ENCODE results near the gene PDE9A.

Gene PDE9A

GRCh38 chr21:42696501-42697040 lies 43.1 kb downstream of the PDE9A start:
- no peak overlapping the region for H3K4me2 ChIP-seq
- no peak overlapping the region for H2AFZ ChIP-seq (ENCODE audit: low read depth)
- no peaks in the 10 kb centered on the region for H3K4me1 ChIP-seq (ENCODE audit: low read depth, poor library complexity, severe bottlenecking)
- H3K27ac ChIP-seq, result no peak overlapping the region
- no peaks in the 10 kb centered on the region for H3K79me2 ChIP-seq (ENCODE audit: insufficient read depth, low read depth)
- H3K9ac ChIP-seq, result no peak overlapping the region
- no peaks in the 10 kb centered on the region for H3K36me3 ChIP-seq (ENCODE audit: insufficient read depth)
- no peak overlapping the region for H3K4me3 ChIP-seq (IDR thresholded peaks at IDR 0.05; ENCODE audit: insufficient read depth, low read depth, low read length)
- H3K27me3 ChIP-seq (ENCODE audit: insufficient read depth, low read depth), result peaks cover 94% of the 10 kb centered on the region
- no peaks in the 10 kb centered on the region for H4K20me1 ChIP-seq (ENCODE audit: insufficient read depth)
- TF ChIP-seq, protein P1, sequence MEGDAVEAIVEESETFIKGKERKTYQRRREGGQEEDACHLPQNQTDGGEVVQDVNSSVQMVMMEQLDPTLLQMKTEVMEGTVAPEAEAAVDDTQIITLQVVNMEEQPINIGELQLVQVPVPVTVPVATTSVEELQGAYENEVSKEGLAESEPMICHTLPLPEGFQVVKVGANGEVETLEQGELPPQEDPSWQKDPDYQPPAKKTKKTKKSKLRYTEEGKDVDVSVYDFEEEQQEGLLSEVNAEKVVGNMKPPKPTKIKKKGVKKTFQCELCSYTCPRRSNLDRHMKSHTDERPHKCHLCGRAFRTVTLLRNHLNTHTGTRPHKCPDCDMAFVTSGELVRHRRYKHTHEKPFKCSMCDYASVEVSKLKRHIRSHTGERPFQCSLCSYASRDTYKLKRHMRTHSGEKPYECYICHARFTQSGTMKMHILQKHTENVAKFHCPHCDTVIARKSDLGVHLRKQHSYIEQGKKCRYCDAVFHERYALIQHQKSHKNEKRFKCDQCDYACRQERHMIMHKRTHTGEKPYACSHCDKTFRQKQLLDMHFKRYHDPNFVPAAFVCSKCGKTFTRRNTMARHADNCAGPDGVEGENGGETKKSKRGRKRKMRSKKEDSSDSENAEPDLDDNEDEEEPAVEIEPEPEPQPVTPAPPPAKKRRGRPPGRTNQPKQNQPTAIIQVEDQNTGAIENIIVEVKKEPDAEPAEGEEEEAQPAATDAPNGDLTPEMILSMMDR (conservative IDR thresholded peaks at IDR 0.05; ENCODE audit: low read depth, low read length), result no peak

GRCh38 chr21:42698733-42699132 lies 45.3 kb downstream of the PDE9A start:
- no peaks in the 10 kb centered on the region for H3K36me3 ChIP-seq (ENCODE audit: insufficient read depth)

GRCh38 chr21:42699196-42699595 lies 45.8 kb downstream of the PDE9A start:
- no peaks in the 10 kb centered on the region for H3K4me1 ChIP-seq (ENCODE audit: low read depth, poor library complexity, severe bottlenecking)
- no peaks in the 10 kb centered on the region for H3K36me3 ChIP-seq (ENCODE audit: insufficient read depth)
- TF ChIP-seq, protein P1 (conservative IDR thresholded peaks at IDR 0.05; ENCODE audit: low read depth, low read length), result no peak
- H3K79me2 ChIP-seq (ENCODE audit: insufficient read depth, low read depth), result no peaks in the 10 kb centered on the region
- no peak overlapping the region for H2AFZ ChIP-seq (ENCODE audit: low read depth)
- no peak overlapping the region for H3K4me2 ChIP-seq
- H3K4me3 ChIP-seq (IDR thresholded peaks at IDR 0.05; ENCODE audit: insufficient read depth, low read depth, low read length), result no peak overlapping the region
- no peak overlapping the region for H3K27ac ChIP-seq
- H3K27me3 ChIP-seq (ENCODE audit: insufficient read depth, low read depth), result peaks cover 97% of the 10 kb centered on the region
- H4K20me1 ChIP-seq (ENCODE audit: insufficient read depth), result no peaks in the 10 kb centered on the region
- H3K9ac ChIP-seq, result no peak overlapping the region

More at GRCh38 chr21:42698733-42699132, 45.3 kb downstream of the PDE9A start:
- no peak overlapping the region for H3K4me3 ChIP-seq (IDR thresholded peaks at IDR 0.05; ENCODE audit: insufficient read depth, low read depth, low read length)
- TF ChIP-seq, protein P1 (conservative IDR thresholded peaks at IDR 0.05; ENCODE audit: low read depth, low read length), result no peak
- H3K79me2 ChIP-seq (ENCODE audit: insufficient read depth, low read depth), result no peaks in the 10 kb centered on the region
- H3K27ac ChIP-seq, result no peak overlapping the region
- H3K27me3 ChIP-seq (ENCODE audit: insufficient read depth, low read depth), result peaks cover 97% of the 10 kb centered on the region
- no peak overlapping the region for H2AFZ ChIP-seq (ENCODE audit: low read depth)
- no peaks in the 10 kb centered on the region for H4K20me1 ChIP-seq (ENCODE audit: insufficient read depth)
- H3K4me1 ChIP-seq (ENCODE audit: low read depth, poor library complexity, severe bottlenecking), result no peaks in the 10 kb centered on the region
- no peak overlapping the region for H3K4me2 ChIP-seq
- no peak overlapping the region for H3K9ac ChIP-seq

DNA sequence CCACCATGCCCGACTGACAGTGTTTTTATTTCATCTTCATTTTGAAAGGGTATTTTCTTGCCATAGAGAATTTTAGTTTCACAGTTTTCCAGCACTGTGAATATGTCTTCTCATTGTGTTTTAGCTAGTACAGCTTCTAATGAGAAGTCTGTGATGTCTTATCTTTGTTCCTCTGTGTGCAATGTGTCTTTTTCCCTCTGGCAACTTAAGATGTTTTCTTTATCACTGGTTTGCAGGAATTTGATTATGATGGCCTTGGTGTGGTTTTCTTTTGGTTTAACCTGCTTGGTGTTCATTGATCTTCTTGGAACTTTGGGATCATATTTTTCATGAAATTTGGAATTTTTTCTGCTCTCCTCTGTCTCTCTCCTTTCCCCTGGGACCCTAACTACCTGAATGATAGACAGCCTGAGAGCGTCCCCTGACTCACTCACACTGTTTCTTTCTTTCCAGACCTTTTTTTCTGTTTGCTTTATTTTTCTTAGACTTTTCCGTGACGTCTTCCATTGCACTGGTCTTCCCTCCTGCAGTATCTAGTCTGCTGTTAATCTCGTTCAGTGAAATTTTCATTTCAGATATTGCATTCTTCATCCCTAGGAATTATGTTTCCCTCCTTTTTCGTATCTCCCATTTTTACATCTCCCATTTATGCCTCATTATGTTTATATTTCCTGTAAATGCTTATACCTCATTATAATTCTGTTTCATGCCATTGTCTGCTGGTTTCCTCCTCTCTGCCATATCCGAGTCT lies 48.5 kb downstream of the PDE9A start:
- H3K27ac ChIP-seq, result no peak overlapping the region
- H3K79me2 ChIP-seq (ENCODE audit: insufficient read depth, low read depth), result no peaks in the 10 kb centered on the region
- H3K4me1 ChIP-seq (ENCODE audit: low read depth, poor library complexity, severe bottlenecking), result no peaks in the 10 kb centered on the region
- H3K27me3 ChIP-seq (ENCODE audit: insufficient read depth, low read depth), result peaks cover 95% of the 10 kb centered on the region
- H3K4me3 ChIP-seq (IDR thresholded peaks at IDR 0.05; ENCODE audit: insufficient read depth, low read depth, low read length), result no peak overlapping the region
- TF ChIP-seq, protein P1 (conservative IDR thresholded peaks at IDR 0.05; ENCODE audit: low read depth, low read length), result no peak
- H3K4me2 ChIP-seq, result no peak overlapping the region
- no peaks in the 10 kb centered on the region for H3K36me3 ChIP-seq (ENCODE audit: insufficient read depth)
- H2AFZ ChIP-seq (ENCODE audit: low read depth), result no peak overlapping the region
- H3K9ac ChIP-seq, result no peak overlapping the region
- H4K20me1 ChIP-seq (ENCODE audit: insufficient read depth), result no peaks in the 10 kb centered on the region
